Measurements from ENCODE around the gene SLC9A3.

The SLC9A3 gene

GRCh38 chr5:524973-525761 lies 918 bp upstream of the SLC9A3 start:
- H3K4me1 ChIP-seq (ENCODE audit: control extremely low read depth in 1 of 4, control insufficient read depth in 4 of 4, insufficient read depth in 4 of 4, low read length in 3 of 4) = peaks cover 6 to 44% (median 33%) of the 10 kb centered on the region in 4 experiments
- 34% methylated on average over 18 of the region's 24 CpGs for WGBS (ENCODE audit: insufficient coverage)
- H3K27ac ChIP-seq (ENCODE audit: insufficient read depth in 1 of 2, low read depth in 1 of 2, low read length in 2 of 2, poor library complexity in 1 of 2, severe bottlenecking in 2 of 2) = no peak overlapping the region
- ChIA-PET CTCF (interaction anchor here (1.1 to 2.0 kb wide), 3 partner anchors 12 to 79 kb away, joined by 4 to 9 read pairs (median 5); no protein-coding TSS in a partner anchor), POLR2A (interaction anchor here (0.6 kb wide), 1 partner anchor 82 kb away, joined by 3 read pairs; the partner anchor contains the start of gene EXOC3)
- no peak overlapping the region for H3K4me3 ChIP-seq (ENCODE audit: control insufficient read depth in 1 of 7, extremely low read depth in 1 of 7, insufficient read depth in 4 of 7, low read depth in 2 of 7, low read length in 6 of 7)
- DNase-seq = no peak
- no peaks in the 10 kb centered on the region for H3K9me3 ChIP-seq (ENCODE audit: control extremely low read depth in 1 of 5, control insufficient read depth in 4 of 5, insufficient read depth in 2 of 5, low read depth in 1 of 5, low read length in 4 of 5)
- H3K27me3 ChIP-seq (replicated peaks in 2 of 5; ENCODE audit: control insufficient read depth in 4 of 5, insufficient read depth in 5 of 5, low read length in 4 of 5) = peaks cover 2 to 94% (median 46%) of the 10 kb centered on the region in 5 experiments
- no peaks in the 10 kb centered on the region for H3K36me3 ChIP-seq (ENCODE audit: control insufficient read depth in 4 of 4, insufficient read depth in 4 of 4, low read length in 3 of 4)

GRCh38 chr5:523441-524222 lies 617 bp downstream of the SLC9A3 start:
- peak in 1 of 3 donors; percentile 27 for DNase-seq
- ChIA-PET POLR2A (interaction anchor here (0.6 to 0.7 kb wide), 2 partner anchors 16 to 1121 kb away, joined by 3 to 5 read pairs; no protein-coding TSS in a partner anchor), CTCF (interaction anchor here (0.6 to 1.3 kb wide), 3 partner anchors 13 to 50 kb away, joined by 3 to 4 read pairs (median 3); no protein-coding TSS in a partner anchor)
- H3K36me3 ChIP-seq (ENCODE audit: control insufficient read depth in 4 of 4, insufficient read depth in 4 of 4, low read length in 3 of 4) = no peaks in the 10 kb centered on the region
- peaks cover 0 to 30% (median 22%) of the 10 kb centered on the region in 4 experiments for H3K4me1 ChIP-seq (ENCODE audit: control extremely low read depth in 1 of 4, control insufficient read depth in 4 of 4, insufficient read depth in 4 of 4, low read length in 3 of 4)
- WGBS (ENCODE audit: insufficient coverage) = 0% methylated on average over 52 of the region's 69 CpGs
- H3K27me3 ChIP-seq (replicated peaks in 2 of 5; ENCODE audit: control insufficient read depth in 4 of 5, insufficient read depth in 5 of 5, low read length in 4 of 5) = peaks cover 0 to 93% (median 41%) of the 10 kb centered on the region in 5 experiments
- H3K9me3 ChIP-seq (ENCODE audit: control extremely low read depth in 1 of 5, control insufficient read depth in 4 of 5, insufficient read depth in 2 of 5, low read depth in 1 of 5, low read length in 4 of 5) = no peaks in the 10 kb centered on the region
- H3K27ac ChIP-seq (ENCODE audit: insufficient read depth in 1 of 2, low read depth in 1 of 2, low read length in 2 of 2, poor library complexity in 1 of 2, severe bottlenecking in 2 of 2) = no peak overlapping the region
- H3K4me3 ChIP-seq (ENCODE audit: control insufficient read depth in 1 of 7, extremely low read depth in 1 of 7, insufficient read depth in 4 of 7, low read depth in 2 of 7, low read length in 6 of 7) = peak overlapping the region in 1 of 7 experiments; percentile 42

- ChIA-PET CTCF (interaction anchor here (0.6 to 1.3 kb wide), 3 partner anchors 12 to 49 kb away, joined by 3 to 4 read pairs (median 3); no protein-coding TSS in a partner anchor), POLR2A (interaction anchor here (0.6 to 0.7 kb wide), 2 partner anchors 16 to 1122 kb away, joined by 3 to 5 read pairs; no protein-coding TSS in a partner anchor)
- Histone ChIP-seq H3K4me3 (ENCODE audit: control insufficient read depth in 1 of 7, extremely low read depth in 1 of 7, insufficient read depth in 4 of 7, low read depth in 2 of 7, low read length in 6 of 7) (peak overlapping the region in 1 of 7 experiments; percentile 42), H3K4me1 (ENCODE audit: control extremely low read depth in 1 of 4, control insufficient read depth in 4 of 4, insufficient read depth in 4 of 4, low read length in 3 of 4) (peaks cover 0 to 28% (median 20%) of the 10 kb centered on the region in 4 experiments), H3K27ac (ENCODE audit: insufficient read depth in 1 of 2, low read depth in 1 of 2, low read length in 2 of 2, poor library complexity in 1 of 2, severe bottlenecking in 2 of 2) (no peak overlapping the region), H3K36me3 (ENCODE audit: control insufficient read depth in 4 of 4, insufficient read depth in 4 of 4, low read length in 3 of 4) (no peaks in the 10 kb centered on the region), H3K9me3 (ENCODE audit: control extremely low read depth in 1 of 5, control insufficient read depth in 4 of 5, insufficient read depth in 2 of 5, low read depth in 1 of 5, low read length in 4 of 5) (peaks cover 0 to 2% (median 0%) of the 10 kb centered on the region in 5 experiments), H3K27me3 (replicated peaks in 2 of 5; ENCODE audit: control insufficient read depth in 4 of 5, insufficient read depth in 5 of 5, low read length in 4 of 5) (peaks cover 0 to 92% (median 41%) of the 10 kb centered on the region in 5 experiments)
- 33% methylated on average over 21 of the region's 21 CpGs for WGBS (ENCODE audit: insufficient coverage)
- peak in 2 of 3 donors; percentile 20 to 37 for DNase-seq
Measured at GRCh38 chr5:522899-523440, 1.3 kb downstream of the SLC9A3 start.

GRCh38 chr5:522116-522515 lies 2.1 kb downstream of the SLC9A3 start:
- POLR2A ChIA-PET = no interaction called here
- peaks cover 0 to 2% (median 0%) of the 10 kb centered on the region in 5 experiments for H3K9me3 ChIP-seq (ENCODE audit: control extremely low read depth in 1 of 5, control insufficient read depth in 4 of 5, insufficient read depth in 2 of 5, low read depth in 1 of 5, low read length in 4 of 5)
- no peak for DNase-seq
- peaks cover 0 to 84% (median 36%) of the 10 kb centered on the region in 5 experiments for H3K27me3 ChIP-seq (replicated peaks in 2 of 5; ENCODE audit: control insufficient read depth in 4 of 5, insufficient read depth in 5 of 5, low read length in 4 of 5)
- CTCF ChIA-PET = interaction anchor here (1.3 kb wide), 2 partner anchors 11 to 48 kb away, joined by 3 to 4 read pairs; no protein-coding TSS in a partner anchor
- WGBS (ENCODE audit: insufficient coverage) = 83% methylated on average over 11 of the region's 16 CpGs
- no peaks in the 10 kb centered on the region for H3K36me3 ChIP-seq (ENCODE audit: control insufficient read depth in 4 of 4, insufficient read depth in 4 of 4, low read length in 3 of 4)
- peaks cover 0 to 23% (median 12%) of the 10 kb centered on the region in 4 experiments for H3K4me1 ChIP-seq (ENCODE audit: control extremely low read depth in 1 of 4, control insufficient read depth in 4 of 4, insufficient read depth in 4 of 4, low read length in 3 of 4)
- no peak overlapping the region for H3K27ac ChIP-seq (ENCODE audit: insufficient read depth in 1 of 2, low read depth in 1 of 2, low read length in 2 of 2, poor library complexity in 1 of 2, severe bottlenecking in 2 of 2)
- no peak overlapping the region for H3K4me3 ChIP-seq (ENCODE audit: control insufficient read depth in 1 of 7, extremely low read depth in 1 of 7, insufficient read depth in 4 of 7, low read depth in 2 of 7, low read length in 6 of 7)

- 88% methylated on average over 8 of the region's 9 CpGs for WGBS (ENCODE audit: insufficient coverage)
- Histone ChIP-seq H3K36me3 (ENCODE audit: control insufficient read depth in 4 of 4, insufficient read depth in 4 of 4, low read length in 3 of 4) (no peaks in the 10 kb centered on the region), H3K9me3 (ENCODE audit: control extremely low read depth in 1 of 5, control insufficient read depth in 4 of 5, insufficient read depth in 2 of 5, low read depth in 1 of 5, low read length in 4 of 5) (peaks cover 0 to 2% (median 0%) of the 10 kb centered on the region in 5 experiments), H3K4me1 (ENCODE audit: control extremely low read depth in 1 of 4, control insufficient read depth in 4 of 4, insufficient read depth in 4 of 4, low read length in 3 of 4) (peaks cover 0 to 19% (median 7%) of the 10 kb centered on the region in 4 experiments), H3K4me3 (ENCODE audit: control insufficient read depth in 1 of 7, extremely low read depth in 1 of 7, insufficient read depth in 4 of 7, low read depth in 2 of 7, low read length in 6 of 7) (no peak overlapping the region), H3K27ac (ENCODE audit: insufficient read depth in 1 of 2, low read depth in 1 of 2, low read length in 2 of 2, poor library complexity in 1 of 2, severe bottlenecking in 2 of 2) (no peak overlapping the region), H3K27me3 (replicated peaks in 2 of 5; ENCODE audit: control insufficient read depth in 4 of 5, insufficient read depth in 5 of 5, low read length in 4 of 5) (peaks cover 0 to 81% (median 32%) of the 10 kb centered on the region in 5 experiments)
- no peak for DNase-seq
- CTCF ChIA-PET = no interaction called here
- POLR2A ChIA-PET = no interaction called here
Measured at GRCh38 chr5:521680-522079, 2.6 kb downstream of the SLC9A3 start.

GRCh38 chr5:520850-521226 lies 3.4 kb downstream of the SLC9A3 start:
- Histone ChIP-seq H3K9me3 (ENCODE audit: control extremely low read depth in 1 of 5, control insufficient read depth in 4 of 5, insufficient read depth in 2 of 5, low read depth in 1 of 5, low read length in 4 of 5) (peaks cover 0 to 2% (median 0%) of the 10 kb centered on the region in 5 experiments), H3K4me3 (ENCODE audit: control insufficient read depth in 1 of 7, extremely low read depth in 1 of 7, insufficient read depth in 4 of 7, low read depth in 2 of 7, low read length in 6 of 7) (no peak overlapping the region), H3K27me3 (replicated peaks in 2 of 5; ENCODE audit: control insufficient read depth in 4 of 5, insufficient read depth in 5 of 5, low read length in 4 of 5) (peaks cover 0 to 81% (median 30%) of the 10 kb centered on the region in 5 experiments), H3K36me3 (ENCODE audit: control insufficient read depth in 4 of 4, insufficient read depth in 4 of 4, low read length in 3 of 4) (no peaks in the 10 kb centered on the region), H3K4me1 (ENCODE audit: control extremely low read depth in 1 of 4, control insufficient read depth in 4 of 4, insufficient read depth in 4 of 4, low read length in 3 of 4) (peaks cover 0 to 19% (median 7%) of the 10 kb centered on the region in 4 experiments), H3K27ac (ENCODE audit: insufficient read depth in 1 of 2, low read depth in 1 of 2, low read length in 2 of 2, poor library complexity in 1 of 2, severe bottlenecking in 2 of 2) (no peak overlapping the region)
- ChIA-PET POLR2A (no interaction called here), CTCF (no interaction called here)
- no peak for DNase-seq
- WGBS (ENCODE audit: insufficient coverage) = 70% methylated on average over 9 of the region's 9 CpGs
